Sciatic nerve (tissue), 2 donors: Measurements from ENCODE around the gene SP3. TPM values are rescaled to one million over a fixed set of nuclear protein-coding genes. Genes with fewer than 3 reads are reported as not detected.
A peak's percentile ranks its signal among the peaks of the same experiment; 100 is the strongest.
"Not testable (repeated sequence)": the region's sequence is repeated elsewhere in the genome, so short reads cannot be mapped to it uniquely, and the experiment has no call there.

Experiments
- ATAC-seq: fragments of 200-7000 bp; cut with Tn5 transposase; one replicate; pipeline ENCODE4 v1.9.1; 2020; ENCODE audit warnings: mild to moderate bottlenecking, moderate library complexity
- DNase-seq: peaks from one replicate; pipeline ENCODE4 v3.0.0-alpha.2; 2020; ENCODE audit warnings: low spot score
- intact Hi-C: fragments of 100-400 bp; cut with DNase I; formaldehyde crosslinking; loops from one replicate; pipeline ENCODE4 v1.14.2; 2022
- total RNA-seq: library from RNA; stranded (reverse); fragmentation: NEBNext Ultra II Directional; extraction: Animal tissue kit (Norgen Biotek cat#: 25700); gene quantifications from one replicate; pipeline ENCODE4 v1.2.1, GENCODE V29; 2021
- donor health status: DM: no; HTN: no; CAD: no.
- donor health status: DM: no; HTN: no; CAD: no.

The SP3 gene
- total RNA-seq, 1 donor from 2014 or later = 93.5 TPM

- intact Hi-C loops = no loop called here
- DNase-seq = no peak
Measured at GRCh38 chr2:173914055-173914927, 50.9 kb downstream of the SP3 start.

GRCh38 chr2:173909846-173910245, 55.3 kb downstream of the SP3 start:
- ATAC-seq = no peak
- intact Hi-C loops = no loop called here
- no peak for DNase-seq

More at GRCh38 chr2:173914055-173914927, 50.9 kb downstream of the SP3 start:
- no peak for ATAC-seq

- no peak for DNase-seq
- intact Hi-C loops = no loop called here
- no peak for ATAC-seq
Measured at GRCh38 chr2:173906626-173907025, 58.5 kb downstream of the SP3 start.

- ATAC-seq (no peak), DNase-seq (no peak)
- intact Hi-C loops = no loop called here
Measured at GRCh38 chr2:173903601-173904394, 61.4 kb downstream of the SP3 start.

GRCh38 chr2:173898996-173899395, 66.2 kb downstream of the SP3 start:
- no peak for ATAC-seq
- no peak for DNase-seq
- intact Hi-C loops = no loop called here

- ATAC-seq (no peak), DNase-seq (no peak)
- intact Hi-C loops = no loop called here
Measured at GRCh38 chr2:173898178-173898668, 67.0 kb downstream of the SP3 start.

- ATAC-seq = no peak
- DNase-seq = no peak
- intact Hi-C loops = no loop called here
Measured at GRCh38 chr2:173896755-173897154, 68.4 kb downstream of the SP3 start.

GRCh38 chr2:173892341-173892740, 72.8 kb downstream of the SP3 start:
- ATAC-seq (no peak), DNase-seq (no peak)
- intact Hi-C loops = no loop called here

- ATAC-seq (no peak), DNase-seq (no peak)
- intact Hi-C loops = no loop called here
Measured at GRCh38 chr2:173891315-173892037, 73.7 kb downstream of the SP3 start.

- ATAC-seq, intact Hi-C loops, DNase-seq: not testable (repeated sequence)
Measured at GRCh38 chr2:173889464-173889863, 75.7 kb downstream of the SP3 start.

GRCh38 chr2:173886613-173887012, 78.6 kb downstream of the SP3 start:
- intact Hi-C loops = loop anchor here (1.0 kb wide), 1 partner anchor 14 kb away; no protein-coding TSS in a partner anchor
- DNase-seq (no peak), ATAC-seq (no peak)

- peak; percentile 65 for DNase-seq
- peak; percentile 62 for ATAC-seq
- intact Hi-C loops = no loop called here
Measured at GRCh38 chr2:173884025-173884802, 81.0 kb downstream of the SP3 start.

GRCh38 chr2:173881886-173882285, 83.3 kb downstream of the SP3 start:
- intact Hi-C loops = no loop called here
- ATAC-seq (no peak), DNase-seq (no peak)

GRCh38 chr2:173881461-173881860, 83.7 kb downstream of the SP3 start:
- intact Hi-C loops = no loop called here
- DNase-seq (no peak), ATAC-seq (no peak)

- ATAC-seq (no peak), DNase-seq (no peak)
- intact Hi-C loops = no loop called here
Measured at GRCh38 chr2:173880561-173880960, 84.6 kb downstream of the SP3 start.

GRCh38 chr2:173876833-173877413, 88.2 kb downstream of the SP3 start:
- intact Hi-C loops = no loop called here
- no peak for DNase-seq
- ATAC-seq = no peak

GRCh38 chr2:173874894-173875237, 90.3 kb downstream of the SP3 start:
- no peak for DNase-seq
- intact Hi-C loops = no loop called here
- ATAC-seq = peak; percentile 51
